ENCODE results near the gene KIAA1210.
"Not testable (repeated sequence)": the region's sequence is repeated elsewhere in the genome, so short reads cannot be mapped to it uniquely, and the experiment has no call there.

KIAA1210 gene

DNA sequence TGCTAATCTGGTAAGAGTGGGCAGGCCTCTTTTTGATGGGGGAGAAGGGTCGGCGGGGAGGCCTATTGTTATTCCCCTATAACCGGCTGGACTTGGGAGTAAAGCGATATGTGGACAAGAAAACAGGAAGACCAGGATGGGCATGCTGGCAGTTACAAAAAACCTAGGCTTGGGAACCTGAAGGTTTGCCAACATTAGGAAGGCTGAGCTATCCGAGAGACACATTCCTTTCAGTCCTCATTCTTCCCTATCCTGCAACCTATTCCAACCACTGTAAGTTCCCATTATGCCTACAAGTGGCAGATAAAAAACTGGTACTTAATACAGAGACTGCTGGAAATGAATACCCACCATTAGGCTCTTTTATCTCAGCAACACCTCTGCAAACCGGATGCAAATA, 87.2 kb downstream of the KIAA1210 start:
- no peak for DNase-seq (ENCODE audit: low read depth in 1 of 2, low spot score in 1 of 2)

DNA sequence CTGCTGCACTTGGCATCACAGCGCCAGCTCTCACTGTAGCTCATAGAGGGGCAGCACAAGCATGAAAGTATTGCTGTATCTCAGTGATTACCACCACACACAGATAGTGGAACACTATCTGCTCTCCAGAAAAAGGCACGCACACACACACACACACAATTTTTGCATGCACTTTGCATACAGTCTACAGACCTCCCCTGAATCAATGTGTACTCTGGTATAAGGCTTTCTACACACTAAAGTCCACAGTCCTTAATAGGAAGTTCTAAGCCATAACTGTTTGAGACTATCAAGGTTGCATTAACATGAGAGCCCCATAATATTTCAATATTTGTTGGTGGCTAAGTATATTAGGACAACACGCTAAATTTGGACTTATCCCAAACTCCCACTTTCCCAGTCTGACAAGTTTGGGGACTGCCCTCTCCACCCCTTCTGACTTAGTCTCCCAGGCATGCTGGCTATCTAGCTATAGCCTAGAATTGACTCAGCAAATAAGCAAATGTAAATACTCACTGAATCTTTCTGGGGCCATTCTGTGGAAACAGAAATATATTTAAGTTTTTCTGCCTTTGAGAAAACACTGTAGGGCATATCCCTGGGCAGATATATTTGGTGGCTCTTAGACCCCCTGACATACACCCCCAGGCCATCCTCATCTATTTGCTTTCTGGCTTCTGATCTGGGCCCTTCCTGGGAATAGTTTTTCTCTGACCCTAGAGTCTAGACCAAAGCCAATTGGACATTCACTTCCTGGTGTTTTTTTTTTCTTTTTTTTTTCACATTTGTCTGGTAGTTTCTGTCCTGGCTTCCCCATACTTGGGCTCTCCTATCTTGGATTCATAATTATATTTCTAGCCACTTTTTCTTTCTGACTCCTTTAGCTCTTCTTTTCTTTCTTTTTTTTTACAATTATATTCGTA, 91.2 kb downstream of the KIAA1210 start:
- DNase-seq (ENCODE audit: low read depth in 1 of 2, low spot score in 1 of 2) = no peak

DNA sequence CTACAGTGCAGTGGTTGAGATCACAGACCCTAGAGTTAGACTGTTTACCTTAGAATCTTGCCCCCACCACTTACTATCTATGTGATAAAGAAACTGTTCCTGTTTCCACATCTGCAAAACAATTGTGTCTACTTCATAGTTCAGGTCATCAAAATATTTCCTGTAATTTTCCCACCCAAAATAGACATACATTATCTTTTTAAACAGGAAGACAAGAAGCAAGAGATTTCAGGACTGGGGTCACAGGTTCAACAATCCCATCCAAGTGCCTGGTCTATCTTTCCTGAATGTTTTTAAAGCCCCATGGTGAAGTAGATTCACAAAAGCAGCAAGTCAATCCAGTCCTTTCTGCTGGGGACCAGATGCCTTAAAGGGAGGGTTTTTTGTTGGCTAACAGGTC, 96.6 kb downstream of the KIAA1210 start:
- no peak for DNase-seq (ENCODE audit: low read depth in 1 of 2, low spot score in 1 of 2)

DNA sequence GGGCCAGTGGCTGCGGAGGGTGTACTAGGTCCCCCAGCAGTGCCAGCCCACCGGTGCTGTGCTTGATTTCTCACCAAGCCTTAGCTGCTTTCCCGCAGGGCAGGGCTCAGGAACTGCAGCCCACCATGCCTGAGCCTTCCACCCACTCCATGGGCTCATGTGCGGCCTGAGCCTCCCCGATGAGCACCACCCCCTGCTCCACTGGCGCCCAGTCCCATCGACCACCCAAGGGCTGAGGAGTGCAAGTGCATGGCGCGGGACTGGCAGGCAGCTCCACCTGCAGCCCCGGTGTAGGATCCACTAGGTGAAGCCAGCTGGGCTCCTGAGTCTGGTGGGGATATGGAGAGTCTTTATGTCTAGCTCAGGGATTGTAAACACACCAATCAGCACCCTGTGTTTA, 98.0 kb downstream of the KIAA1210 start:
- DNase-seq (ENCODE audit: low read depth in 1 of 2, low spot score in 1 of 2) = not testable (repeated sequence)

DNA sequence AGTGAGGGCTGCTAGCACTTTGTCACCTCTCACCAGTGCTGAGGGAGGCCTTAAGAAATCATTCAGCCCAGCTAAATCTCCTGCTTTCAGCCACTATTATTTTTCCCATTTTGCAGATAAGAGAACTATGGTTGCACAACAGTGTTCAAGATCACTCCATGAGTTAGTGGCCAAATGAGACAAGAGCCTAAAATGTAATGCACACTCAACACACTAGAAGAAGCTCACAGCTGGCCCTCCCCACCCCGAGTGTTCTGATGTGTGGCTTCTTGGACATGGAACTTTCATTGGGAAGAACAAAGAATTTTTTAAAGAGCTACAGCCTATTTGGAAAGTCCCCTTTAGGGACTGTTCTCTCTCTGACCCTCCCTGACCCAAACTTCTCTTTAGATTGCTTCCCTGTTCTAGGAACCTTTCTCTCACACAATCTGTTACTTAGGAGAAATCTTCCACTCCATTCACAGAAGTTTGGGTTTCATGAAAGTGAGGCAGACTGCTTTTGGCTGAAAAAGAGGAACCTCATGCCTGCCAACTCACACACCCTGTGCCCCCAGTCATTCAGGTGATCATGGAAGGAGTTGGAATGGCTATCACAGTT, 98.8 kb downstream of the KIAA1210 start:
- no peak for DNase-seq (ENCODE audit: low read depth in 1 of 2, low spot score in 1 of 2)

Measured in stimulated activated CD4-positive, alpha-beta T cell treated with anti-CD3 and anti-CD28 coated beads, Interleukin-15, amount 100 ng/mL, for 1 hour (primary cell).